NCI-H69 (cell line): Measurements from ENCODE around the gene PCDHGA2.
"Not testable (repeated sequence)": the region's sequence is repeated elsewhere in the genome, so short reads cannot be mapped to it uniquely, and the experiment has no call there.

Experiments
- DNase-seq: peaks from one replicate; lab custom pipeline; 2025; lab: John Stamatoyannopoulos, UW

The PCDHGA2 gene

GRCh38 chr5:141338538-141339306, at the start of gene PCDHGA2:
Gene PCDHGA2, plus strand, starts transcription at chr5:141338760.
- DNase-seq, result peak; percentile 44

- DNase-seq, result no peak
Measured at GRCh38 chr5:141298376-141298775, 40.2 kb upstream of the PCDHGA2 start.

- no peak for DNase-seq
Measured at GRCh38 chr5:141303756-141304155, 34.8 kb upstream of the PCDHGA2 start, which contains the start of gene SLC25A2. Gene SLC25A2, minus strand, starts transcription at chr5:141304049. Its CDS starts 184 bp downstream, at chr5:141303865.

GRCh38 chr5:141306630-141307029, 31.9 kb upstream of the PCDHGA2 start:
- DNase-seq, result no peak

GRCh38 chr5:141313711-141314110, 24.8 kb upstream of the PCDHGA2 start:
- no peak for DNase-seq

- DNase-seq, result not testable (repeated sequence)
Measured at GRCh38 chr5:141316963-141317362, 21.6 kb upstream of the PCDHGA2 start.

DNA sequence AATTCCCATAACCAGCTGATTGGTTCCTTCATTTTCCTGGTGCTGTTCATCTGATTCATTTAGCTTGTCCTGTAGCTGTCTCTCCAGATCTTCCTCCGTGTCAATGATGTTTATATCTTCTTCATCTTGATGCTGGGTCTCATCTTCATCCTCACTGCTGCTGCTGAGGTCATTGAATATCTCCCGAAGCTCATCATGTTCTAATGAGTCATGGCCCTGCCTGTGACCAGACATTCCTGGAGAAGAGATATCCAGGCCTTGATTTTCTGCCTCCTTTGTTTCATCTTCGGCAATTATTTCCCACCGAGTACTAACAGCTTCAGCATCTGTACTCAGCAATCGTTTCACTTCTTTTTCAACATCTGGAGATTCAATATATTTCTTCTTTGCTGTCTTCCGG, 19.4 kb upstream of the PCDHGA2 start:
- DNase-seq, result no peak

DNA sequence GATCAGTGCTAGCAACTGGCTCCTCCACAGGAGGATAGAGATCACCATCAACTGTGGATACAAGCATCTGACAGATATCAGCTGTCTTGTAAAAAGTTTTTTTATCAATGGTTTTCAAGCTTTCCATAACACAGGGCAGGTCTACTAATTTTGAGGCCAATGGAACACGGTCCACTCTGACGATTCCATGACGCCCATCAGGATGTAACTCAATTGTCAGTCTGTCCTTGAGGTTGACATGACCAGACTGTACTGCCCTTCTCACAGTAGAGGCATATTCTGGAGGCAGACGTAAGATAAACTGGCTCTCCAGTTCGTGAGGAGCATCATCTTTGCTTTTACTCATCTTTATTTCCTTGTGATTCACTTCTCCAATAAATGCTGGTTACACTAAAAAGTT, 18.9 kb upstream of the PCDHGA2 start:
- no peak for DNase-seq

DNA sequence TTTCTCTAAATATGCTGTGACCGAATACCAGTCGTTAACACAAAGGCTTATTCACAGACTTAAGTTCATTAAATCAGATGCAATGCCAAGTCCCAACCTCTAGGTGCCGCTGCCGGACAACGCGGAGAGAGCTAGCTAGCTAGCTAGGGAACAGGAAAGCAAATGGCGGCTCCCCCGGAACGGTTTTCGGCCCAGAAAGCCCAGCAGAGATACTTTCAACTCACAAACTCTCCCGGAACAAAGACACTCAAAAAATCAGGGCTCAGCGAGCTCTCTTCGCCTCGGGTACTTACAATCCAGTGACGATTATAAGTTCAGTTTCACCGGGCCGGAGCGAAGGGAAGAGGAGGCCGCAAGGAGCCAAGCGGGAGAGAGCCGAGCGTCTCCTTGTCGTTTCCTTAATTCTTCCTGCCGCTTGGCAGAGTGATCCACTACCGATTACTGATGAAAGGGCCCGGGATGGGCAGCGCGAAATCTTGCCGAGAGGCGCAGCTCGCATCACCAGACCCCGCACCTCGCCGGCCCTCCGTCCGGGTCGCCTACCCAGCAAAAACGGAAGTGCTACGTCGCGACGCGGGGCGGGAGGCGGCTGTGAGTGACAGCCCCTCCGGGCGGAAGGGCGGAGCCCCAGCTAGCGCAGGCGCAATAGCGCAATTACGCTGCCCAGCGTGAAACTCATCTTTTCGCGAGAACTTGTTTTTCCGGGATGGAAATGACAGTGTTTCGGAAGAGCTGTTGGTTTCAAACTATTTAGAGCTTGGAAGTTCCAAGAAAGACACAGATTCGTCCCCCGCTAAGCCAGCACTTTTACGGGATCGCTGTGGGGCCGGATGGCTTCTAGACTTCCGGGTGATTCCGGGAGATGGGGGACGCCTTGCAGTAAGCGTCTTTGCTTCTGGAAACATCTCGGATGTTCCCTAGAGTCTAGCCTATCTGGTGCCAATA, 18.1 kb upstream of the PCDHGA2 start, which contains the start of gene TAF7:
Gene TAF7, minus strand, starts transcription at position 560 of the 945 bp plus-strand sequence. CDS start 740 bp downstream, outside the sequence.
- DNase-seq, result peak; percentile 96

DNA sequence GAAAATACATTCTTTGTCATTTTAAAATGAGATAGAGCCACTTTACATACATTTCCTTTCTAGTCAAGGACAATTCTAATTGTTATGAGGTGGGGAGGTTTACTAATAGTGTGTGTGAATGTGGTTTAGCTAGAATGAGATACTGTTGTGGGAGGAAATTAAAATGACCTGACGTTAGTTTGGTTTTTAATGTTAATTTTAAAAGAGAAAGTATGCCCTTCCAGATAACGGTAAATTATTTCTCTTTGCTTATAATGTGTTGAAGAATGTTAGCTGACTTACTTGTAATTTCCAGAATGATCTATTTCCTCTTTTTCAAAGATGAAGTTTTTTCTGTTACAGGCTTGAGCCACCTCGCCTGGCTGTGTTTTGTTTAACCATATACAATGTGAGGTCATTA, 16.3 kb upstream of the PCDHGA2 start:
- DNase-seq, result no peak

- DNase-seq, result peak; percentile 88
Measured at GRCh38 chr5:141326088-141326854, 12.3 kb upstream of the PCDHGA2 start.

- no peak for DNase-seq
Measured at GRCh38 chr5:141328231-141328630, 10.3 kb upstream of the PCDHGA2 start.

DNA sequence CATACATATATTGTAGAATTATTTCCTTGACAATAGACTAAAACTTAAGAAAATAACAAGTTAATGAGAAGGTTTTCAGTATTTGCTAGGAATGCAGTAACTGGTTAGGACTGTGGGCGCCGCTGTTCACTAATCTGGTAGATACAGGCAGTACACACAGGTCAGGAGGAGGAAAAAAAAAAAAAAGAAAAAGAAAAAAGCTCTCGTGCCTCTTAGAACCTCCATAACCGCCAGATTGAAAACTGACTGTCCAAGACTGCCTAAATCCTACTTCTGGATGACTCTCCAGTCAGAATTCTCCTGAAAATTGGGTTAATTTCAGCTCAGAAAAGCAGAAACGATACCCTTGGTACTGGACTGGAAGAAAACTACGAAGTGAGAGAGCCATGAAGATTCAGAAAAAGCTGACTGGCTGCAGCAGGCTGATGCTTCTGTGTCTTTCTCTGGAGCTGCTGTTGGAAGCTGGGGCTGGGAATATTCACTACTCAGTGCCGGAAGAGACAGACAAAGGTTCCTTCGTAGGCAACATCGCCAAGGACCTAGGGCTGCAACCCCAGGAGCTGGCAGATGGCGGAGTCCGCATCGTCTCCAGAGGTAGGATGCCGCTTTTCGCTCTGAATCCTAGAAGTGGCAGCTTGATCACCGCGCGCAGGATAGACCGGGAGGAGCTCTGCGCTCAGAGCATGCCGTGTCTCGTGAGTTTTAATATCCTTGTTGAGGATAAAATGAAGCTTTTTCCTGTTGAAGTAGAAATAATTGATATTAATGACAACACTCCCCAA, 8.1 kb upstream of the PCDHGA2 start, which contains the start of gene PCDHGA1:
Gene PCDHGA1, plus strand, starts transcription at position 216 of the 782 bp plus-strand sequence.
- DNase-seq, result peak; percentile 61

DNA sequence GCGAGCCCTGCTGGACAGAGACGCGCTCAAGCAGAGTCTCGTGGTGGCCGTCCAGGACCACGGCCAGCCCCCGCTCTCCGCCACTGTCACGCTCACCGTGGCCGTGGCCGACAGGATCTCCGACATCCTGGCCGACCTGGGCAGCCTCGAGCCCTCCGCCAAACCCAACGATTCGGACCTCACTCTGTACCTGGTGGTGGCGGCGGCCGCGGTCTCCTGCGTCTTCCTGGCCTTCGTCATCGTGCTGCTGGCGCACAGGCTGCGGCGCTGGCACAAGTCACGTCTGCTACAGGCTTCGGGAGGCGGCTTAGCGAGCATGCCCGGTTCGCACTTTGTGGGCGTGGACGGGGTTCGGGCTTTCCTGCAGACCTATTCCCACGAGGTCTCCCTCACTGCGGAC, 6.0 kb upstream of the PCDHGA2 start:
- DNase-seq, result not testable (repeated sequence)

DNA sequence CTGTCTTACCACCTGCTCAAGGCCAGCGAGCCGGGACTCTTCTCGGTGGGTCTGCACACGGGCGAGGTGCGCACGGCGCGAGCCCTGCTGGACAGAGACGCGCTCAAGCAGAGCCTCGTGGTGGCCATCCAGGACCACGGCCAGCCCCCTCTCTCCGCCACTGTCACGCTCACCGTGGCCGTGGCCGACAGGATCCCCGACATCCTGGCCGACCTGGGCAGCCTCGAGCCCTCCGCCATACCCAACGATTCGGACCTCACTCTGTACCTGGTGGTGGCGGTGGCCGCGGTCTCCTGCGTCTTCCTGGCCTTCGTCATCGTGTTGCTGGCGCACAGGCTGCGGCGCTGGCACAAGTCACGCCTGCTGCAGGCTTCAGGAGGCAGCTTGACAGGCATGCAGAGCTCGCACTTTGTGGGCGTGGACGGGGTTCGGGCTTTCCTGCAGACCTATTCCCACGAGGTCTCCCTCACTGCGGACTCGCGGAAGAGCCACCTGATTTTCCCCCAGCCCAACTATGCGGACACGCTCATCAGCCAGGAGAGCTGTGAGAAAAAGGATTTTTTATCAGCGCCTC, 2.3 kb downstream of the PCDHGA2 start:
- not testable (repeated sequence) for DNase-seq

DNA sequence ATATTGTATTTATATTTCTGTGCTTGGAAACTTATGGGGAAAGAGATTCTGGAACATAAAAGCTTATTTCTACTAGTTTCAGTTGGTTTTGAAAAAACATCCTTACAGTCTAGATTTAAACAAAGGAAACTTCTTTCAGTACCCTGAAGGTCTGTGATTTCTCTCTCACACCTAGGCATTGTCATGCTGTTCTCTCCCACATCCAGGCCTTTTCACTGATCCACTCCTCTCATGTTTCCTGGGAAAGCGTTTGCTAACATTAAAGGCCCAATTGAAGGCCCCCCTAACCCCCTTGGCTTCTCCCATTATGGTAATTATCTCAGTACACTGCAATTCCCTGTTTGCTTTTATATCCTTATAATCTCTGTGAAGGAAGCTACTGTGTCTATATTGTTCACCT, 4.2 kb downstream of the PCDHGA2 start:
- DNase-seq, result peak; percentile 4

- DNase-seq, result peak; percentile 6
Measured at GRCh38 chr5:141343242-141343952, 4.8 kb downstream of the PCDHGA2 start, which contains the start of gene PCDHGA3. Gene PCDHGA3, plus strand, starts transcription at chr5:141343829. Its CDS starts 205 bp downstream, at chr5:141344034.

GRCh38 chr5:141343953-141344463, 5.4 kb downstream of the PCDHGA2 start:
- no peak for DNase-seq

DNA sequence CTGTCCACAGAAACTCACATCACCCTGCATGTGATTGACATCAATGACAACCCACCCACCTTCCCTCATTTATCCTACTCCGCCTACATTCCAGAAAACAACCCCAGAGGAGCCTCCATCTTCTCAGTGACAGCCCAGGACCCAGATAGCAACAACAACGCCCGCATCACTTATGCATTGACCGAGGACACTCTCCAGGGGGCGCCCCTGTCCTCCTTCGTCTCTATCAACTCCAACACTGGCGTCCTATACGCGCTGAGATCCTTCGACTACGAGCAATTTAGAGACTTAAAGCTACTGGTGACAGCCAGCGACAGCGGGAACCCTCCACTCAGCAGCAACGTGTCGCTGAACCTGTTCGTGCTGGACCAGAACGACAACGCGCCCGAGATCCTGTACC, 6.8 kb downstream of the PCDHGA2 start:
- no peak for DNase-seq

DNA sequence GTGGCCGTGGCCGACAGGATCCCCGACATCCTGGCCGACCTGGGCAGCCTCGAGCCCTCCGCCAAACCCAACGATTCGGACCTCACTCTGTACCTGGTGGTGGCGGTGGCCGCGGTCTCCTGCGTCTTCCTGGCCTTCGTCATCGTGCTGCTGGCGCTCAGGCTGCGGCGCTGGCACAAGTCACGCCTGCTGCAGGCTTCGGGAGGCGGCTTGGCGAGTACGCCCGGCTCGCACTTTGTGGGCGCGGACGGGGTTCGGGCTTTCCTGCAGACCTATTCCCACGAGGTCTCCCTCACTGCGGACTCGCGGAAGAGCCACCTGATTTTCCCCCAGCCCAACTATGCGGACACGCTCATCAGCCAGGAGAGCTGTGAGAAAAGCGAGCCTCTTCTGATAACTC, 7.5 kb downstream of the PCDHGA2 start:
- DNase-seq, result not testable (repeated sequence)
